Subcutaneous adipose tissue (tissue), 4 donors: ENCODE measurements around the gene JMJD1C. TPM values are rescaled to one million over a fixed set of nuclear protein-coding genes. Genes with fewer than 3 reads are reported as not detected.

Experiments
- CTCF ChIP-seq: fragments of 450-650 bp; IDR thresholded peaks from one replicate; pipeline ENCODE4 v1.5.1; 2016; ENCODE audit warnings: low read depth, mild to moderate bottlenecking, control low read depth, antibody characterized with exemption, moderate library complexity
- total RNA-seq, 4 donors: library from RNA; depleted of rRNA; stranded (reverse); fragments of >200 nt; gene quantifications; one replicate each; pipeline ENCODE4 v1.1.0, GENCODE V29; 2016

The JMJD1C gene
- total RNA-seq, 4 donors from 2014 or later: 106 to 178 (median 171) TPM

DNA sequence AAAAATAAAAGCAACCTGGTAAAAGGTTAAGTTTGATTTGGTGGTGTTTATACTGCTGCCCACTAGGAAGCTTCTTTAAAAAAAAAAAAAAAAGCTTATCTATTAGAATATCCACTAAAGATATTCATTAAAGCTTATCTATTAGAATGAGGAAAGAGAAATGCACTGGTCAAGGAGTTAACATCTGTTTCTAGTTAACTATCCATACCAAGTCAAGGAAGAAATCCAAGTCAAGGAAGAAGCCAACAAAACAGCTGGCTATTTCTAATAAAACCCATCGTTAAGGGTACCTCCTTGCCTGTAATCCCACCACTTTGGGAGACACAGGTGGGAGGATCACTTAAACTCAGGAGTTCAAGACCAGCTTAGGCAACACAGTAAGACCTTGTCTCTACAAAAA lies 82.6 kb downstream of the JMJD1C start:
- TF ChIP-seq CTCF: no peak

- no peak for TF ChIP-seq CTCF
These were observed 83.7 kb downstream of the JMJD1C start for GRCh38 chr10:63382066-63382465.

- no peak for TF ChIP-seq CTCF
These were observed 89.0 kb downstream of the JMJD1C start for GRCh38 chr10:63376560-63377304.

GRCh38 chr10:63375859-63376258 lies 89.9 kb downstream of the JMJD1C start:
- no peak for TF ChIP-seq CTCF

GRCh38 chr10:63375458-63375857 lies 90.3 kb downstream of the JMJD1C start:
- no peak for TF ChIP-seq CTCF

DNA sequence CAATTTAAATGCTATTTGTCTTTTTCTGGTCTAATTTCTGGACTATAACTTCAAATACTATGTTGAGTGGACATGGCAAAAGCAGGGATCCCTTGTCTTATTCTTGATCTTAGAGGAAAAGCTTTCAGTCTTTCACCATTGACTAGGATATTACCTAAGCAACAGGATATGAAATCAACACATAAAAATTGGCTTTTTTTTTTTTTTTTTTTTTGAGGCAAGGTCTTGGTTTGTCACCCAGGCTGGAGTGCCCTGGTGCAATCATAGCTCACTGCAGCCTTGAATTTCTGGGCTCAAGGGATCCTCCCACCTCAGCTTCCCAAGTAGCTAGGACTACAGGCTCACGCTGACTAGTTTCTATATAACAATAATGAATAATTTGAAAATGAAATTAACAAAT lies 90.8 kb downstream of the JMJD1C start:
- TF ChIP-seq CTCF: no peak

DNA sequence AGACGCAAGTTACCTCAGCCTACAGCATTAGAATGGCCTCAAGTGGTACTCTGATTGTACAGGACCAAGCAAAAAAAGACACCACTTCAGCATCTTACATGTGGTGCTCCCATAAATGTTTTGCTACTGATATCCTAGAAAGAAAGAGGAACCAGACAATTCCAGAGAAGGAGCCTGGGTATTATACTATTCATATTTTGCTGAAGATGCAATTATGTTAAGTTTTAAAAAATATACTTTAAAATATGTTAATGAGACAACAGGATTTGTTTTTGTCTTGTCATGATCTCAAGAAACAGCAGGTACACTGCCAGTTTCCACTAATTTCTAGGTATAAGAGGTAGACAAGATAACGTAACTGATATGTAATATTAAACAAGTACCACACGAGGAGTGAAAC lies 92.6 kb downstream of the JMJD1C start:
- no peak for TF ChIP-seq CTCF
